ENCODE results near the gene NCAPG.
"Not testable (repeated sequence)": the region's sequence is repeated elsewhere in the genome, so short reads cannot be mapped to it uniquely, and the experiment has no call there.

NCAPG gene

GRCh38 chr4:17851959-17852358, 41.2 kb downstream of the NCAPG start:
- no peak overlapping the region for H3K4me3 ChIP-seq (replicated peaks; ENCODE audit: insufficient read depth, low read length)
- no peak for DNase-seq (ENCODE audit: low read depth in 1 of 2, low spot score in 1 of 2)
- TF ChIP-seq GABPA (IDR thresholded peaks at IDR 0.05; ENCODE audit: low read depth) = no peak
- no peak for TF ChIP-seq POLR2AphosphoS5 (IDR thresholded peaks at IDR 0.05; ENCODE audit: low read depth)
- no peak for TF ChIP-seq SPI1 (IDR thresholded peaks at IDR 0.05; ENCODE audit: borderline replicate concordance, low read depth)
- TF ChIP-seq CTCF (IDR thresholded peaks at IDR 0.05; ENCODE audit: insufficient read depth, low read length) = no peak
- no peak for TF ChIP-seq REST (IDR thresholded peaks at IDR 0.05; ENCODE audit: insufficient replicate concordance, low read depth)

GRCh38 chr4:17854036-17854435, 43.3 kb downstream of the NCAPG start:
- no peak for DNase-seq (ENCODE audit: low read depth in 1 of 2, low spot score in 1 of 2)
- TF ChIP-seq GABPA (IDR thresholded peaks at IDR 0.05; ENCODE audit: low read depth) (no peak), SPI1 (IDR thresholded peaks at IDR 0.05; ENCODE audit: borderline replicate concordance, low read depth) (no peak), CTCF (IDR thresholded peaks at IDR 0.05; ENCODE audit: insufficient read depth, low read length) (no peak)
- no peaks in the 10 kb centered on the region for H3K27me3 ChIP-seq (ENCODE audit: insufficient read depth, poor library complexity, severe bottlenecking)

More at GRCh38 chr4:17851959-17852358, 41.2 kb downstream of the NCAPG start:
- Histone ChIP-seq H3K27ac (replicated peaks) (no peak overlapping the region), H3K27me3 (ENCODE audit: insufficient read depth, poor library complexity, severe bottlenecking) (no peaks in the 10 kb centered on the region)

GRCh38 chr4:17859793-17860406, 49.1 kb downstream of the NCAPG start:
- TF ChIP-seq REST (IDR thresholded peaks at IDR 0.05; ENCODE audit: insufficient replicate concordance, low read depth) = no peak
- TF ChIP-seq SPI1 (IDR thresholded peaks at IDR 0.05; ENCODE audit: borderline replicate concordance, low read depth) = no peak
- TF ChIP-seq POLR2AphosphoS5 (IDR thresholded peaks at IDR 0.05; ENCODE audit: low read depth) = no peak
- Histone ChIP-seq H3K4me3 (replicated peaks; ENCODE audit: insufficient read depth, low read length) (no peak overlapping the region), H3K27me3 (ENCODE audit: insufficient read depth, poor library complexity, severe bottlenecking) (no peaks in the 10 kb centered on the region), H3K27ac (replicated peaks) (no peak overlapping the region)
- DNase-seq (ENCODE audit: low read depth in 1 of 2, low spot score in 1 of 2) = no peak

More at GRCh38 chr4:17854036-17854435, 43.3 kb downstream of the NCAPG start:
- Histone ChIP-seq H3K4me3 (replicated peaks; ENCODE audit: insufficient read depth, low read length) (no peak overlapping the region), H3K27ac (replicated peaks) (no peak overlapping the region)

GRCh38 chr4:17861906-17862305, 51.1 kb downstream of the NCAPG start:
- H3K27me3 ChIP-seq (ENCODE audit: insufficient read depth, poor library complexity, severe bottlenecking); H3K27ac ChIP-seq (replicated peaks); H3K4me3 ChIP-seq (replicated peaks; ENCODE audit: insufficient read depth, low read length); DNase-seq (ENCODE audit: low read depth in 1 of 2, low spot score in 1 of 2): not testable (repeated sequence)

GRCh38 chr4:17865866-17866363, 55.1 kb downstream of the NCAPG start:
- no peak for TF ChIP-seq SPI1 (IDR thresholded peaks at IDR 0.05; ENCODE audit: borderline replicate concordance, low read depth)
- TF ChIP-seq POLR2AphosphoS5 (IDR thresholded peaks at IDR 0.05; ENCODE audit: low read depth) = no peak
- TF ChIP-seq CTCF (IDR thresholded peaks at IDR 0.05; ENCODE audit: insufficient read depth, low read length) = no peak
- no peak for TF ChIP-seq GABPA (IDR thresholded peaks at IDR 0.05; ENCODE audit: low read depth)
- no peak for TF ChIP-seq REST (IDR thresholded peaks at IDR 0.05; ENCODE audit: insufficient replicate concordance, low read depth)
- no peak for DNase-seq (ENCODE audit: low read depth in 1 of 2, low spot score in 1 of 2)
- no peak overlapping the region for H3K27ac ChIP-seq (replicated peaks)
- no peak overlapping the region for H3K4me3 ChIP-seq (replicated peaks; ENCODE audit: insufficient read depth, low read length)
- no peaks in the 10 kb centered on the region for H3K27me3 ChIP-seq (ENCODE audit: insufficient read depth, poor library complexity, severe bottlenecking)

Measured in HL-60 (cell line).